NCI-H2081 (cell line): ENCODE data around the gene CCR8.

Experiments
- DNase-seq, 2 experiments: peaks; one replicate each; lab custom pipeline; 2025; lab: John Stamatoyannopoulos, UW

CCR8 gene, protein sequence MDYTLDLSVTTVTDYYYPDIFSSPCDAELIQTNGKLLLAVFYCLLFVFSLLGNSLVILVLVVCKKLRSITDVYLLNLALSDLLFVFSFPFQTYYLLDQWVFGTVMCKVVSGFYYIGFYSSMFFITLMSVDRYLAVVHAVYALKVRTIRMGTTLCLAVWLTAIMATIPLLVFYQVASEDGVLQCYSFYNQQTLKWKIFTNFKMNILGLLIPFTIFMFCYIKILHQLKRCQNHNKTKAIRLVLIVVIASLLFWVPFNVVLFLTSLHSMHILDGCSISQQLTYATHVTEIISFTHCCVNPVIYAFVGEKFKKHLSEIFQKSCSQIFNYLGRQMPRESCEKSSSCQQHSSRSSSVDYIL

DNA sequence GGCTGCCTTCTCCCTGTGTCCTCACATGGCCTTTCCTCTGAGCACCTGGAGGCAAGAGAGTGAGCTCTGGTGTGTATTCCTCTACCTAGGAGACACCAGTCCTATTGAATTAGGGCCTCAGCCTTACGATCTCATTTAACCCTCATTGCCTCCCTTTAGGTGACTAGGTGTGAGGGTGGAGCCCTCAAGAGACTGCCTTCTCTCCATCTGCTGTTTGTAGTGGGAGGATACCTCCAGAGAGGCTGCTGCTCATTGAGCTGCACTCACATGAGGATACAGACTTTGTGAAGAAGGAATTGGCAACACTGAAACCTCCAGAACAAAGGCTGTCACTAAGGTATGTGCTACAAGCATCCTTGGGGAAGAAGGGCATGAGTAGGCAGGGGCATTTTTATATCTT is at the start of gene CCR8:
Gene CCR8, plus strand, starts transcription at position 217 of the 400 bp plus-strand sequence. CDS start 2,623 bp downstream, outside the sequence.
- DNase-seq: no peak

DNA sequence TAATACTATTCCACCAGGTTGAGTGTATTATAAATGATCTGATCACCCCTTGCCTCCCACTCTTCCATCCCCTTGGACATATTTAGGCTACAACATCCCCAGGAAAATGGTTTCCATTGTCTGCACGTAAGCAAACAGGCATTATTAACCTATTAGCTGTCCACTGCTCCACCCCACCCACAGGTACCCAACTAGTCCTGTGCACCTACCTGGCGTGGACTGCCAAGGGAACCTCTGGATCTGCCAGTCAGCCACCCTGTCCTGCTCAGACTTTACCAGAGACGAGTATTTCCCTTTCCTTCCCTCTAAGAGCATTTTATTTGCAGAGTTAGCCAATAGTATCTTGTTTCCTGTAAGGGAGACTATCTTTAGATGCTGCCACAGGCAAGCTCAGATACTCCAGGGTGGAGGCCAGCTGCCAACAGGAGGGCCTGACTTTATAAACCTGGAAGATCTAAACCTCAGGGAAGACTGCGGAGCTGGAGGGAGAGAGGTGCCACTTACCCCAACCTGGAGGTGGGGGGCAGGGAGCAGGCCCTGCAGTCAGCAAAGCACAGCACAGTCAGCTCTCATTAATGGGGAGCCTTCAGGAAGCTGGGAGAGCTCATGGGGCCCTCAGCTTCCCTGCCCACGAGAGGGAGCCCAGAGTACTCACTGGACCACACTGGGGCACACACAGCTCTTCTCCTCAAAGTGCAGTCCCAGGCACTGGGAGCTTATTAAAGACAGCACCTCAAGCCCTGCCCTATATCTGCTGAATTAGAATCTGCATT is 49.6 kb upstream of the CCR8 start, which contains the start of gene CX3CR1:
Gene CX3CR1, minus strand, starts transcription at position 292 of the 773 bp plus-strand sequence. CDS start 13,527 bp downstream, outside the sequence.
- DNase-seq: no peak

DNA sequence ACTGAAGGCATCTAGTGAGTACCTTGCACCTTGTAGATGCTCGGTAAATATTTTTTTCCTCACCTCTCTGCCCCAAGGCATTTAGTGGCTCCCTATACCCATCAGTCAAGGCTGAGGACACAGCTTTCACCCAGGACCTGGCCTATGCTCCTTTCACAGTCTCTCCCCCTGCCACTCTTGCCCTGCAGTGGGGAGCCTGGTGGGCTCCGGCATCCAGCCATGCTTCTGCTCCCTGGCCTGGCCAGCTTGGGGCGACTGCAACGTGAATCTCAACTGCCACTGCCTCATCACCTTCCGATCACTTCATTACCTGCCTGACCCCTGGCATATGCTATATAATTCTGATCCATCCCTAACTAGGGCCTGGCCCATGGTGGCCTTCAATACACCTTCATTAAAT is 48.9 kb upstream of the CCR8 start:
- no peak for DNase-seq

DNA sequence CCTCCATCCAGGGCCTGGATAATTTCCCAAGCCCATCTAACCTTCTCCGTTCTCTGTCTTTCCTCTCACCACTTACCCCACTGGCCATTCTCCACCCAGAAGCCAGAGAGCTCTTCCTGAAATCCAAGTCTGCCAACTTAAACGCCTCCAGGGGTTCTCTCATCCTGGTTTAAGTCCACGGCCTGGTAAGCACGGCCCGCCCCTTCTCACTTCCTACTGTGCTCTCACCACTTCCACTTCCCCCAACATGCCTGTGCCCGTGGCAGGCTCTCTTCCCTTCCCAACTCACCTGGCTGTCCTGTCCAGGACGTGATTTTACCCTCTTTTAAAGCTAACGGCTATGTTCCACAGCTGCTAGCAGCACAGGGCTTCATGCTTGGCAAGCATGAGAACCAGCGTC is 48.0 kb upstream of the CCR8 start:
- no peak for DNase-seq

DNA sequence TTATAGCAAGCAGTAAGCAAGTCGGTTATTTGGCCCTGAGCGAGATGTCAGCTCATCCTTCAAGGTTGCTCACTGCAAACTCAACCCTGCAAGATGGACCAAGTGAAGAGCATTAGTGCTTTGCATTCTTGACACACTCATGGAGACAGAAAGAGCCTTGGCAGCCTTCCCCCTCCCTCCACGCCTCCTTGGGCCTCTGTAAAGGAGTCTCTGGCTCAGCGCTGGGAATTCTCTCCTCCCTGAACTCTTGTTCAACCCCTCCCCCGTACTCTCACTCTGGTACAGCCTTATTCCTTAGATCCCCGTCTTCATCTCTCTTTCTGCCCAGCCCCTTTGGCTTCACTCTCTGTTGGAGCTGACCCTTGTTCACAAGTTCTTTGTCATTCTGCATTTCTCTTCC is 47.5 kb upstream of the CCR8 start:
- DNase-seq: no peak

DNA sequence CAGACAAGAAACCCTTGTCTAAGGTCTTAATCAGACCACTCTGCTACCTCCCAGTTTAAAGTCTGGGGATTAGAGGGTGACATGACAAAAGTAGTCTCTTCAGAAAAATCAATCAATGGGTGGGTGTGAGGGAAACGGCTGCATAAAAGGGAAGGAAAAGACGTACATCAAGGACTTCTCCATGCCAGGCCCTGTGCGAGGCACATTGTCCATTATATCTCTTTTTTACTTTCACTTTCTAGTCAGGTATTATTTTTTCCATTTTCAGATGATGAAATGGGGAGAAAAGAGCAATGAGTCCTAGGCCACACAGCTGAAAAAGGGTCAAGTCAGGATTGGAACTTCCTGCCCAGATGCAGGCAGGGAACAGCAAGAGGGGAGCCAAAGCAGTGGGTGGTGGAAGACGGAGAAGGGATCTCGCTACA is 45.0 kb upstream of the CCR8 start:
- DNase-seq: no peak

DNA sequence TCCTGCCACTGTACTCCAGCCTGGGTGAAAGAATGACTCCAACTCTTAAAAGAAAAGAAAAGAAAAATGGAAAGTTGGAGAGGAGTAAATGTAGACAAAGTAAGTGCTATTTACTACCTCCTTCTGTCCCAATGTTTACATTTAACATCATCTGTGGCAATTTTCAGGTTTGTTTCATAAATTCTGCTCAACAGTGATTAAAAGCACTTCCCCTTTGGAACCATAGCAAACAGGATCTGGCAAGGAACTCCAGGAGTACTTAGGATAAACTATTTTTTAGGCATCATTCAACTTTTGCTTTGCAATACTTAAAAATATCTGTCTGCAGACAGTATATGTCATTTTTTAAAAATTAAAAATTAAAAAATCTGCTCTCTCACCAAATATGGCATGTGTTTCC is 44.2 kb upstream of the CCR8 start:
- no peak for DNase-seq

DNA sequence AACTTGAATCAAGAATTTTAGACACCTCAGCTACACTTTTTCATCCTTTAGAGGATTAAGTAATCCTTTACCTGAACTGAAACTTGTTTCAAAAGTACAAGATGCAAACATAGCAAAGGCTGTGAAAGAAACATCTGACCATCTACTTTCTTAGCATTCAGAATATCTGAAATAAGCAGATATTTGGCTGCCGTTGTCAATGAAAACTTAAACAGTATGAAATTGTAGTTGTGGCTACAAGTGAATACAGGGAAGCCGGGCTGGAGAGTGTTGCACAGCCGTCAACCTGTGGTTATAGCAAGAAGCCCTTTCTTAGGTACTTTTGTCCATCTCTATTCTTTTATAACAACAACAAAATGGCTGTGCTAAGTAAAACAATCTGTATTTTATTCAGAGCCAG is 42.7 kb upstream of the CCR8 start:
- no peak for DNase-seq

DNA sequence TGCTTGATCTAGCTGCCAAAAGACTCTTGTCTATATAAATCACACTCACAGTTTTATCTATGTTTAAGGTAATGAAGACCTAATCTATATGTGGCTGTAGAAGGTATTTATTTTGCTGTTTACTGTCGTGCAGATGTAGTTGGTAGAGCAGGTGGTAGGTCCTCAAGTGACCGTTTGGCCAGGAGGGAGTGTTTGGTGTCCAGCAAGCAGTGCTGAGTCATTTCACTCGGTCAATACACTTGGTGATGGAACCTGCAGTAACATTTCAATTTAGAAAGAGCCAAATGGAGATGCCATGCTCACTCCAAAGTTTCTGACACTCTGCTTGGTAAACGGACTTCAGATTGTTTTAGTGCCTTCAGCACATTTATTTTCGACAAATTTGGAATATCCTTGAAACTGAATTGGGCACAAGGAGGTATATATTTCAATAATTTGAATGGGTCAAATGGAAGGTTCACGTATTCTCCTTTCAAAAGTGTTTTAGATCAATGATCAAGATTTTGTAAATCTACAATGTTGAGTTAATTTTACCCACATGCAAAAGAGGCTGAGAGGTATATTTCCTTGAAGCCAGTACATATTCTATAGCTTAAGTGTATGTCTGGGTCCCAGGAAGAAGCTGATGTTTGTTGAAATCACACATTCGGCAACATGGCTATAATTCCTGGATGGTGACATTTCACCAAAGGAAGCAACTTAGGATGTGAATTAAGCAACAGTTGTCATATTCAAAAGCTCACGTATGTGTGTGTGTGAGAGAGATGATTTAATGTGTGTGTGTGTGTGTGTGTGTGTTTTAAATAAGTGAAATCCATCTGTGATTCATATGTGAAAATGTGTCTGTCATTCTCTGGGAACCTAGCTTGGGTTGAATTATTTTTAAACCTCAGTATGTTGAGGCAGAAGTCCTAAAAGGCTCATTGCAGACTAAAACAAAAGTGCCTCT is 42.0 kb upstream of the CCR8 start:
- DNase-seq: no peak

DNA sequence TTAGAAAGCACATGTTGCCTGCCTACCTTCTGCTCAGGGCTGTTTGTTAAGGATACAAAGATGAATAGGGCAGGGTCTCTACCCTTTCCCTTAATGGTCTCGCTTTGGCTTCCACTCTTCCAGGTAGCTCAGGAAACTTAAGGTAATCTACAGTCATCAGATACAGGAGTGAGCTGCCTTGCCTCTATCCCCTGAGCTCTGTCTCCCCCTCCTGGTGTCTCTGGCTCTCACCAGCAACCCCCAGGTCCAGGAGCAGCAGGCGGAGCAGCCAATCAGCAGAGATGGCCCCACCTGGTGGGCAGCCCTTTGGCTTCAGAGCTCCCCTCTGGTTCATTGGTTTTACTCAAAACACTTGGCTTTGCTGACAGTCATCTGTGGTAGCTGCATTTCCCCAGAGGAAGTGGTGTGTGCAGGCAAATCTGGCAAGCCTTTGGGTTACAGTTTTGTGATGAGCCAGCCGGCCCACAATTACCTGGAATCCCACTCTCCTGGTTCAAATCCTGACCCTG is 41.2 kb upstream of the CCR8 start:
- peak; percentile 82 to 88 for DNase-seq

DNA sequence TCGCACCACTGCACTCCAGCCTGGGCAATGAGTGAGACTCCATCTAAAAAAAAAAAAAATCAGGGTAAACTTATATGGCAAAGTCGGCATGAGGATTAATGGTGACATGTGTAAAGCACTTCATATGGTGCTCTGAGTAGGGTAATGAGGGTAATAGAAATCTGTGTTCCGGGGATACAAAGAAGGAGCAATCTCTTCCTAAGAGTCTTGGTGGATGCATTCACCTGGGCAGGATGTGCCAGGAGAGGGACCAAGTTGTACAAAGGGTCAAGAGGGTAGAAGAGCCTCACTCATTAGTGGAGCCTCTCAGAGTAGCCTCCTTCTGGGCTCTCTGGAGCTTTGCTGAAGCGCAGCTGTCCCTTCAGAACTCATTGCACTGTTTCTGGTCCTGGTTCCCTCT is 40.4 kb upstream of the CCR8 start:
- DNase-seq: no peak

DNA sequence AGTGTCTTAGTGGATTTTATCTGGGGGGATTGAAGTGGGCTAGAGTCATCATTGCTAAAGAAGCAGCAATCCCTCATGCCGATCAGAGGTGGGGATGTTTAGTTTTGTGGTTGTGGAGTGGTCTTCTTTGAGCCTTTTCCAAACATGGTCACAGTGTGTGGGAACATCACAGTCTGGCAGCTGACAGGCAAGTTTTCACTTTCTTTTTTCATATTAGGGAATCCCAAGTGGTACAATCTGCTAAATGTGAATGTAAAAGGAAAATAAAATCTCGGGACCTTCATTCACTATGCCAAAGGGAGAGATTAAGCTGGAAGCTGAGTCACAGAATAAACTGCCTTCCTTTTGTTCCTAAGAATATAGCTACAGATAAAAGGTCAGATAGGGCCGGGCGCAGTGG is 39.3 kb upstream of the CCR8 start:
- no peak for DNase-seq

DNA sequence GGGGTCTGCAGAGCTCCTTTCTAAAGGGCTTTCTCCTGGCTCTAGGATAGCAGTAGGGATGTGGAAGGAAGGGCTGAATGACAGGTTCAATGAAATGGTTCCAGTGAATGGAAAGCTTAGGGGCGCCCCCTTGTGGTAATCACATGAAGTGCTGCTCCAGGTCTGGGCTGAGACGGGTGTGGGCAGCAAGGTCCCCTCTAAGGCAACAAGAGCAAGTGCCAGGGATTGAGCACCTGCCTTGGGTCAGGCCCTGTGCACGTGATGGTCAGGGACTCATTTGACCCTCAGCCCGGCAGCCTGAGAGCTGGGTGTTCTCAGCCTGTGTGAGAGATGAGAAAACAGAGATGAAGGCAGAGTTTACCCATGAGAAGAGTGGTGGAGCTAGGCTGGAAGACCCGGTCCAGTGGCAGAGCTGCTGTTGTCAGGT is 37.6 kb upstream of the CCR8 start:
- peak; percentile 37 to 57 for DNase-seq

DNA sequence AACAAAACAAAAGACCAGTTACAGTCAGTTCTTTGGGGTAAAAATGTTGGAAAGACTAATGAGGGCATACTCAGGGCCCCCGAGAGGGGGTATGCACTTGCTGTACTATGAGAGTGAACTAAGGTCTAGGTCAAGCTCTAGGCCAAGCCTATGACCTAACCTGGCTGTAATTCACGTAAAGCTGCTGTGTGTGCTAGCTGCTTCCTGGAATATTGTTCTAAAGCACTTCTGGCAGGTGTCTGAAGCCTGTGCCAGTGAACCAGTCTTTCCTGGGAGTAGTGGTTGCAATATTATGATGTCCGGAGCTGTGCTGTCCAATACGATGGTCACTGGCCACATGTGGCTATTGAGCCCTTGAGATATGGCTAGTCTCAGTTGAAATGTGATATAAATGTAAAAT is 36.5 kb upstream of the CCR8 start:
- DNase-seq: no peak

DNA sequence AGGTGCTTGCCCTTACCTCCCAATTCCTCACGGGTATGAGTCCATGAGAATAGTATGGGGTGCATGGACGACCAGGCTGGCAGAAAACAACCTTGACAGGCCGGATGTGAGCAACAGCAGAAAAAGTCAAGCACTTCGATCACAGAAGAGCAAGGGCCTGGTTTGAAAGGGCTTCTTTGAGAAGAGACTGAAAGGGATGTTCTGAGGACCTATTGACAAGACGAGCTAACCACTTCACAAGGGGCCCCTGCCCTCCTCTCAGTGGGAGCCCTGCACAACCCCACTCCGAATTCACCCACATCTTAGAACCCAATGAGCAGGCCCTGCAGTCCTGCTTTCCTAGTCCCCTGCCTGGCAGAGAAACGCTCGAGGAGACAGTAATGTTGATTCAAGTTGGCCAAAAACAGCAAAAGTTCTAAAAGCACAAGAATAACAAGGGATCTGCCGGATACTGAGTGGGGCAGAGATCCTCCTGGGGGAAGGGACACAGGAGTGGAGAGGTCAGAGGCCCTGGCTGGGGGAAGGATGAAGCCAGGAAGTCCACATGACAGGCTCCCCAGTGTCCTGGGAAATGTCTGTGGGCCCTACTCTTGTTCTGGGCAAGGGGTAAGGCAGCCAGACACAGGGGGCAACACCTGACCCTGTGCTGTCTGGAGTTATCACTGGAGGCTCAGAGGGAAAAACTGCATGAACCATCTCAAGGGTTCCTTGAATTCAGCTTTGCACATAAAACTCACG is 34.9 kb upstream of the CCR8 start:
- no peak for DNase-seq

DNA sequence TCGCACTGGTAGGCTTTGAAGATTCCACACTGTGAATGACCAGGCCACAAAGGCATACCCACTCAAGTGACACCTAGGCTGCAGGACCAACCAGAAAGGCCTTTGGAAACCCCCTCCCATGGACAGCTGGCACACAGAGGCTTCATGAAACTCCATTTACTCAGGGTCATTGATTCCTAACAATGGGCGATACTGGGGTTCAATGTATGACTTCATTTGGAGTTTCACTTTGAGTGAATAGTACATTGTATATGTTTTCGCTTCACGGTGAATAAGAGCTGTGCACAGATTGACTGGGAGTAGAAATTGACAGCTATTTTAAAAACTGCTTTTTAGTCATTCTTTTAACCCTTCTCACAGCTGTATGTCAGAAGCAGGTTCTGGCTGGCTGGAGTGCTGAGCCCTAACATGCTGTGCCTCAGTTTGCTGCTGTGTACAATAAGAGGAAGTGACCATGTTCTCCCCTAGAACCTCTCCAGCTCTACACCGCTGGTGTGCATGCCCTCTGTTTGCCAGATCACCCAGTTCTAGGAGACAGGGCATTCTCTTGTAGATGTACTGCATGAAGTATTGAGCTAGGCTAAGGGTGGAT is 34.2 kb upstream of the CCR8 start:
- DNase-seq: no peak

DNA sequence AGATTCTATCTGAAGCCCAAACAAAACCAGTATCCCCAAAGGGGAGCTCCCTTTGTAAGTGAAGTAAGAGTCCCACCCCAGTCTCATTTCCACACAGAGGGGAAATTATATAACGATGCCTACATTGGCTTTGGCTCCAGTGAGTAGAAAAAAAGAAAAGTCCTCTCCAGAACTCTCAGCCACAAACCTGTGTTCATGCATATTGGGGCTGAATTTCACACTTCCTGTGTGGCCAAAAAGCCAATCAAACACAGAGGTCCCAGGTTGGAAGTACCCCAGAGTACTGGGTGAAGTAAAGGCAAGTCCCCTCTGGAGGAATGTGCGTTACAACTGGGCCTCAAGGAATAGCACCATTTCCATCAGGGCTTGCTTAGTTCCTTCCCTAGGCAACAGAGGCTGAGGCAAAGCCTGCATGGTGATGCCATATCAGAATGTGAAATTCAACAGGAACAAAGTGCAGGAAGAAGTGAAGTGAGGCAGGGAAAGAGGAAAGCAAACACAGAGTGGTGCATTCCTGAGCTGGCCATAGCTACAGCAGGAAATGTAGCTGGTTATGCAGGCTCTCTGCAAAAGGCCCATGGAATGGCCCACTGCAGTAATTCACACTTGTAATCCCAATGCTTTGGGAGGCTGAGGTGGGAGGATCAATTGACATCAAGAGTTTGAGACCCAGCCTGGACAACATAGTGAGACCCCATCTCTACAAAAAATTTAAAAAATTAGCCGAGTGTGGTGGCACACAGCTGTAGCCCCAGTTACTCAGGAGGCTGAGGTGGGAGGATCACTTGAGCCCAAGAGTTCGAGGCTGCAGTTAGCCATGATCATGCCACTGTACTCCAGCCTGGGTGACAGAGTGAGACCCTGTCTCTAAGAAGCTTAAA is 33.1 kb upstream of the CCR8 start:
- DNase-seq: no peak

DNA sequence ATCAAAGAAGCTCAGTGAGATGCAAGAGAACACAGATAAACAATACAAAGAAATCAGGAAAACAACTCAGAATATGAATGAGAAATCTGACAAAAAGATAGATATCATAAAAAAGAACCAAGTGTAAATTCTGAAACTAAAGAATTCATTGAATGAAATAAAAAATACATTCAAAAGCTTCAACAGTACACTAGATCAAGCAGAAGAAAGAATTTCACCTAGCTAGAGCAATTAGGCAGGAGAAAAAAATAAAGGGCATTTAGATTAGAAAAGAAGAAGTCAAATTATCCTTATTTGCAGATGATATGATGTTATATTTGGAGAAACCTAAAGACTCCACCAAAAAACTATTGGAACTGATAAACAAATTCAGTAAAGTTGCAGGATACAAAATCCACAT is 30.2 kb upstream of the CCR8 start:
- DNase-seq: no peak

DNA sequence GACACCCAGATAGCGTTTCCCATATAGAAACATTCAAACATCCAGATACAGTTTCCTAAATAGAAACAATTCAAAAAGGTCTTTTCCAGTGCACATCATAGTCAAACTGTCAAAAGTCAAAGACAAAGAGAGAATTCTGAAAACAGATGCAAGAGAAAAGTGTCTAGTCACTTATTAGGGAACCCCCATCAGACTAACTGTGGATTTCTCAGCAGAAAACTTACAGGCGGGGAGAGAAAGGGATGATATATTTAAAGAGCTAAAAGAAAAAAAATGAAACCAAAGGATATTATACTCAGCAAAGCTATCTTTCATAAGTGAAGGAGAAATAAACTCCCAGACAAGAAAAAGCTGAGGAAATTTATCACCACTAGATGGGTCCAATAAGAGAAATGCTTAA is 27.3 kb upstream of the CCR8 start:
- no peak for DNase-seq

DNA sequence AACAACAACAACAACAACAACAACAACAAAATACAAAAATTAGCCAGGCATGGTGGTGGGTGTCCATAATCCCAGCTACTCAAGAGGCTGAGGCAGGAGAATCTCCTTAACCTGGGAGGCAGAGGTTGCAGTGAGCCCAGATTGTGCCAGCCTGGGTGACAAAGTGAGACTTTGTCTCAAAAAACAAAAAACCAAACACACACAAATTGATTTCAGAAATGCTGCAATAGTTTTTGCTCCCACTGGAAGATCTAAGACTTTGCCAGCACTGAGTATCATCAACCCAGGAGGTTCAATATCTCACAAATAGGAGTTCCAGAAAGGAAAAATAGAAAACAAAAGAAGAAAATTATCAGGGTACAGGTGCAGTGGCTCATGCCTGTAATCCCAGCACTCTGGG is 16.2 kb upstream of the CCR8 start:
- DNase-seq: no peak
